ENCODE measurements around the gene JAZF1.

The JAZF1 gene

DNA sequence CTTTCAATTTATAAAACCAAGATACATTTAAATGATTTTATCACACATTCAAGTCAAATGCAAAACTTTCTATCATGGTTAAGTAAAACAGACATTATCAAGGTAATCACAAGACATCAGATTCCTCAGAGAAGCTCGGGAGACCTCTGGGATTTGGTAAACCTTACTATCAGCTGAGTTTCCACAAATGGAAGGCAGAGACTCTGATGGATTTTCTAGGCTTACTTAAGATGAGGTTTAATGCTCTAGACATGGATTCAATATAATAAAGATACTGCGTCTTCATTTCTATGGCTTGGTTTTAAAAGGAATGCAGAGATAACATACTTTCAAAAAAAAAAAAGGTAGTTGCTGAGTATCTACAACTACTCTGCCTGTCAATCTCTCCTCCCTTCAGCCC, 171.7 kb downstream of the JAZF1 start:
- no peak for DNase-seq (ENCODE audit: low read depth in 2 of 2)

GRCh38 chr7:28008171-28008570, 172.4 kb downstream of the JAZF1 start:
- no peak for DNase-seq (ENCODE audit: low read depth in 2 of 2)

DNA sequence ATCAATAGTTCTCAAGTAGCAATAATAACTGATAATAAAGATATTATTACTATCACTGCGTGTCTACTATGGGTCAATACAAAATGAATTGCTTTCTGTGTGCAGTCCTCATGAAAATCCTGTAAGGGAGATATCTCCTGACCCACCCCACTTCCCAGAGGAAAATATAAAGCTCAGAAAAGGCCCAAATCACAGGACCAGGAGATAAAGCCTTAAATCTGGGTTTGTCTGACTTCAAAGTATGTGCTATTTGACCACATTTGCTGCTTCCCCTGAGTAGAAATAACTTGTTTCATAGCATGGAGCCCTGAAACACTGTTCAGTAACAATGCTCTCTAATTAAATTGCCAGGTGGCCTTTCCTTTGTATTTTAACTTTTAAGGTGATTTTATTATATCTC, 174.1 kb downstream of the JAZF1 start:
- no peak for DNase-seq (ENCODE audit: low read depth in 2 of 2)

GRCh38 chr7:28005847-28006231, 174.8 kb downstream of the JAZF1 start:
- no peak for DNase-seq (ENCODE audit: low read depth in 2 of 2)

DNA sequence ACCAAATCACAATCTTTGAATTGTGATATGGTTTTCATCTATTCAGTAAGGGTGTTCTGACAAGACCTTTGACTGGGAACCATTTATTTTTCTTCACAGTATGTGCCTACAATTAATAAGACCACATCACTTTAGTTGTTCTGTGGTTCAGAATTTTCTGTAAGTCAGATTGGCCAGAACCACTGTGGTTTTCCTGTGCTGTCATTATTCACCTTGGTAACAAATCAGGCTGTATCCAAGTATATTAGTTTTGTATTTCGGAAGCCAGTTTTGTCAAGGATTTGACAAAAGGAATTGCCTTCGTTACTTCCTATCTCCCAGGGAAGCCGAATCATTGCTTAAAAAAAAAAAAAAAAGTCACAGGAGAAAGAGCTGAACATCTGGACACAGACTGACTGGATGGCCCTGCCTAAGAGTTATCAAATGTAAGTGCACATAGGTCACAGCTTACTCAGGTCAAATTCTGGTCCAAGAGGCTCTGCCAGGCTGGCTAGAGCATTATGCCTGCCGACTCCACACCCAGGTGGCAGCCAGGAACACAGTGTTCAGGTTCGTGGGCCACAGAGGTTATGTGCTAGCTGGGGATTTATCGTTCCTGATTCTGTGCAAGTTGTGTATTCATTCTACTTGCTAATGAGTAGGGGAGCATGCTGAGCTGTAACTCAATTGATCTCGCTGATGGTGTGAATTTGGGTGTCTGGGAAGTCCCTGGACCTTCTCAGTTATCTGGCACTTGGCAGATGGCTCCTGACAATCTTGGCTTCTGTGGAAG, 175.3 kb downstream of the JAZF1 start:
- DNase-seq (ENCODE audit: low read depth in 2 of 2) = no peak

DNA sequence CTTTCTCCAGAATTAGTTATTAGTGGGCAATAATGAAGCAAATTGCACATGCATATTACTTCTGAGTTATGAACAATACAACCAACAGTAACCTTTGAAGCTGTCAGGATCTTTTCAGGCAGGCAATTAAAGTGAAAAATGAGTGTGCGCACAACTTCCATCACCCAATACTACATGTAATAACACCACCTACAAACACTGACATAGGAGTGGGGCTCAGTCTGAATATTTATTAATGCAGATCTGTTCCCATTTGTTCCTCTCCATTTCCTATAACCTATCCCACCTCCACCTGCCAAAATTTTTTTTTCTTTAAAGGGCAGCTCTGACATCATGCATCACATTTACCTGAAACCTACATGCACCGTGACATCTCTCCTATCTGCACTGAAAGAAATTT, 177.2 kb downstream of the JAZF1 start:
- no peak for DNase-seq (ENCODE audit: low read depth in 2 of 2)

DNA sequence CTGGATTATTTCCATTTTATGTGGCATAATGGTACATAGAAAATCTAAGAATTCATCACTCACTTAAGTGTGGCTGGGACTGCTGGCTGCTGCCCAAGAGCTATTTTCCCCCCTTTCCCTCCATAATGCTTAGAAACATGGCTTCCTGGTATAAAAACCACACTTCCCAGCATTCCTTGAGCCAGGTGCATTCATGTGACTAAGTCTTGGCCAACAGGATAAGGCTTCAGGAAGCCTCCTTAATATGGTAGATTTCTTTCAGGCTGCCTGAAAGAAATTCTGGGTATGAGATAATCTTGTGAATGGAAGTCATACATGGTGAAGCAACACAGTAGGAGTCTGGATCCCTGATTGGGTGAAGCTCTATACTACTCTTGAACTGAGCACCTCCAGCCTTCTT, 178.0 kb downstream of the JAZF1 start:
- DNase-seq (ENCODE audit: low read depth in 2 of 2) = no peak

- DNase-seq (ENCODE audit: low read depth in 2 of 2) = no peak
Measured at GRCh38 chr7:28001896-28002295, 178.7 kb downstream of the JAZF1 start.

DNA sequence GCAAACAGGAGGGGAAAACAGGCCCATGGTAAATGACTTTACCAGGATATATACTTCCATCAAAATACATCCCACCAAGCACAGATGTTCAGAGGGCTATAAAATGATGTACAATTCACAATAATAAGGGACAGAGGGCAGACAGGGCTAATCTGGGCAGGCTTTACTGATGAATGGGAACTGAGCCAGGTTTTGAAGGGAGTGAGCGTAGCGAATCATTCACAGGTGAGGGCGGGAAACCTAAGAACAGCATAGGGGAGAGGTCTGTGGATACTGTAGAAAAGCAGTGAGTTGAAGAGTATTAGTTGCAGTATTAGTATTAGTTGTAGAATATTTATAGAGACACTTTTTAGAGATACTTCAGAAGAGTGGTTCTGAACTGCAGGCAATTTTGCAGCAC, 180.8 kb downstream of the JAZF1 start:
- no peak for DNase-seq (ENCODE audit: low read depth in 2 of 2)

DNA sequence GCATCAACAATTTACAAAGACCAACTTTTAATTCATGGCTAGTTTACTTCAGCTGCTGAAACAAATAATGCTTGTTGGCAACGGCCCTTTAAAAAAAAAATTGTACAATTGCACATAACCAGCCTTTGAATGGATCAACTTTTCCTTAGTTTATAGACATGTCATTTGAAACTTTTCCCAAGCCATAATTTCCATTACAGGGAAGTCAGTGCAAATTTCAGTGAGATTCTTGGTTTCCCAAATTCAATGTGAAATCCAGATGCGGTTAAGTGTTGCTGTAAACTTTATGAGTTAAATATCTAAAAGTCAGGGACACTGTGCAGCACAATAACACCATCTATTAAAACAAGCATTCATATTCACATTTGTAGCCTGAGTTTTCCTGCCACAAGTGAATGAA, 182.2 kb downstream of the JAZF1 start:
- DNase-seq (ENCODE audit: low read depth in 2 of 2) = no peak

DNA sequence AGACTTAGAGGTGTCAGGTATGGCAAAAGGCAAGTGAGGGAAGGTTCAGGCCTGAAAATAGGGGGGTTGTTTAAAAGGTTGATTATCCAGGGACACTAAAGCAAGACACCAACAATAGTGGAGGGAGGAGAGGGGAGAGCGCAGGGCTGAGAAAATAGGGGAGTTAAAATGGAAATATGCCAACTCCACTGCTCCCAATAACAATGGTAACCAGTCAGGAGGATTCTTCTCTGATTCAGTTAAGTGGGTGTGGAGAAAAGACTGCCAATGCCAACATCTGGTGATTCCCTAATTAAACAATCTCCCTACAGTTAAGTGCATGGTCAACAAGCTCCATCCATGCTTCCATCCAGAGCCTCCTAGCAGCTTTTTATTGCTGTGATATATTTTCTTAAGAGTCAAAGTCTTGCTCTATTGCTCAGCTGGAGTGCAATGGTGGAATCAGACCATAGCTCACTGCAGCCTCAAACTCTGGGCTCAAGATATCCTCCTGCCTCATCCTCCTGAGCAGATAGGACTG, 183.3 kb downstream of the JAZF1 start:
- DNase-seq (ENCODE audit: low read depth in 2 of 2) = no peak

- DNase-seq (ENCODE audit: low read depth in 2 of 2) = no peak
Measured at GRCh38 chr7:27996141-27996540, 184.5 kb downstream of the JAZF1 start.

GRCh38 chr7:27995228-27995627, 185.4 kb downstream of the JAZF1 start:
- DNase-seq (ENCODE audit: low read depth in 2 of 2) = no peak

DNA sequence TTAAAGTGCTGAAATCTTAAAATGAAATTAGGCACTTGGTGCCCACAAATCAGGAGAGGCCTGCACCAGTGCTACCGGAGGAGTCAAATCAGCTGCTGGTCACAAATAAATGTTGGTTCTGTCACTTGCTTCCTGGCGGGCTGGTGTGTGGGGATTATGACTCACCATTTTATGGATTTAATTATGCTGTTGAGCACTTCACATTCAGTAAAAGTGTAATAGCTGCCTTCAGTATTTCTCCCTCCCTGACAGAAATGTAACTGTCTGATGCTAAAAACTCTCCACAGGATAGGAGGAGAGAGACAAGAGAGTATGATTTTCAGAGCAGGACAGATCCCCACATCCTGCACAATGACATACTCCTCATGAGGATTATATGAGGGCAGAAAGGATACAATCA, 186.0 kb downstream of the JAZF1 start:
- DNase-seq (ENCODE audit: low read depth in 2 of 2) = no peak

GRCh38 chr7:27992755-27993493, 187.7 kb downstream of the JAZF1 start:
- no peak for DNase-seq (ENCODE audit: low read depth in 2 of 2)

DNA sequence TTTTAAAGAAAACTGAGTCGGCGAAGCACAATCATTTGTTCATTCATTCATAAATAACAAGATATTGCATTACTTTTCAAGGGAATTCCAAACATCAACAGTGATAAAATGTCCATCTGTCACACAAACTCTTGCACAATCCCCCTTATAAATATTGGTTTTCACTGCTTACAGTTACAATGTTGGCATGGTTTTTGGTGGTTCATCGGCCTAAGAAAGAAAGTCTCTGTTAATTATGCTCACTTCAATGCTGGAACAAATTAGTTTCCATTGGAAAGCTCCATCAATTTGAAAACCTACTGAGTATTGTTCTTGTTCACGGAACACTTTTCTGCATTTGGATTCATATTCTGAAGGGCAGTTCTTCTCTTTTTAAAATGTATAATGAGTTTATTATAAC, 188.5 kb downstream of the JAZF1 start:
- no peak for DNase-seq (ENCODE audit: low read depth in 2 of 2)

DNA sequence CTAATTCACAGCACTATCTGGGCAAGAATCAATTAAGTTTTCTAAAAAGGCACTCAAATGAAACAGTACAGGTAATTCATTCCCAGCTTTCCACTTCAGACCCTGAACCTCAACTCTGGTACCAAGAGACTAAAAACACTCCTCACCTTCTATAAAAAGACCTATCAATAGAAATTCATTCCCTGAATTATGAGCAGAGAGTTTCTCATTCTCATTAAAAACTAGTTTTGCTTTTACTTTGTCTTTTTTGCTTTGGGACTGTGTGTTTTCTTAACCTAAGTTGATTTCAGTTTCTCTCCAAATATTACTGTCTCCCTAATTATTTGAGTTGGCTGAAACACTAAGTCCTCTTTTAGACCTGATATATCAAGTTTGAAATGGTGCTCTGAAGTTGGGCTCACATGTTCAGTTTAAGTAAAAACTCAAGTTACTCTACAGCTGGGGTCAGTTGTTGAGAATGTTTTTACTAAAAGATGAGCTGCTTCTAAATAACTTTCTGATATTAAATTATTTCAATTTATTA, 189.5 kb downstream of the JAZF1 start:
- DNase-seq (ENCODE audit: low read depth in 2 of 2) = no peak

GRCh38 chr7:27976531-27976930, 204.1 kb downstream of the JAZF1 start:
- no peak for DNase-seq (ENCODE audit: low read depth in 2 of 2)

GRCh38 chr7:27973625-27974024, 207.0 kb downstream of the JAZF1 start:
- DNase-seq (ENCODE audit: low read depth in 2 of 2) = no peak

GRCh38 chr7:27972276-27972675, 208.3 kb downstream of the JAZF1 start:
- no peak for DNase-seq (ENCODE audit: low read depth in 2 of 2)

- DNase-seq (ENCODE audit: low read depth in 2 of 2) = no peak
Measured at GRCh38 chr7:27971171-27971812, 209.3 kb downstream of the JAZF1 start.

- DNase-seq (ENCODE audit: low read depth in 2 of 2) = no peak
Measured at GRCh38 chr7:27970350-27970749, 210.2 kb downstream of the JAZF1 start.

GRCh38 chr7:27969346-27969745, 211.2 kb downstream of the JAZF1 start:
- DNase-seq (ENCODE audit: low read depth in 2 of 2) = no peak
